Esophagus muscularis mucosa (tissue), 4 donors: ENCODE results near the gene HABP4.

ENCODE experiments used
- CTCF ChIP-seq, 3 experiments: fragments of 200-600 bp in 2 of 3; fragments of 450-650 bp in 1 of 3; sonication (generic) in 2 of 3; IDR thresholded peaks; one replicate each; pipeline ENCODE4 v1.5.1; 2017 to 2019; ENCODE audit warnings: antibody characterized with exemption in 3 of 3, mild to moderate bottlenecking in 2 of 3, moderate library complexity in 1 of 3
- EP300 ChIP-seq: sonication (generic); formaldehyde crosslinking; IDR thresholded peaks from one replicate; pipeline ENCODE4 v1.6.1; 2017; ENCODE audit warnings: antibody characterized with exemption
- POLR2A ChIP-seq: fragments of 450-650 bp; IDR thresholded peaks from one replicate; pipeline ENCODE4 v1.6.1; 2017; ENCODE audit warnings: antibody characterized with exemption, moderate library complexity, mild to moderate bottlenecking, low read depth
- POLR2AphosphoS5 ChIP-seq, 2 donors: sonication (generic); formaldehyde crosslinking; IDR thresholded peaks; one replicate each; pipeline ENCODE4 v1.6.1; 2017; ENCODE audit warnings: antibody characterized with exemption in 2 of 2

DNA sequence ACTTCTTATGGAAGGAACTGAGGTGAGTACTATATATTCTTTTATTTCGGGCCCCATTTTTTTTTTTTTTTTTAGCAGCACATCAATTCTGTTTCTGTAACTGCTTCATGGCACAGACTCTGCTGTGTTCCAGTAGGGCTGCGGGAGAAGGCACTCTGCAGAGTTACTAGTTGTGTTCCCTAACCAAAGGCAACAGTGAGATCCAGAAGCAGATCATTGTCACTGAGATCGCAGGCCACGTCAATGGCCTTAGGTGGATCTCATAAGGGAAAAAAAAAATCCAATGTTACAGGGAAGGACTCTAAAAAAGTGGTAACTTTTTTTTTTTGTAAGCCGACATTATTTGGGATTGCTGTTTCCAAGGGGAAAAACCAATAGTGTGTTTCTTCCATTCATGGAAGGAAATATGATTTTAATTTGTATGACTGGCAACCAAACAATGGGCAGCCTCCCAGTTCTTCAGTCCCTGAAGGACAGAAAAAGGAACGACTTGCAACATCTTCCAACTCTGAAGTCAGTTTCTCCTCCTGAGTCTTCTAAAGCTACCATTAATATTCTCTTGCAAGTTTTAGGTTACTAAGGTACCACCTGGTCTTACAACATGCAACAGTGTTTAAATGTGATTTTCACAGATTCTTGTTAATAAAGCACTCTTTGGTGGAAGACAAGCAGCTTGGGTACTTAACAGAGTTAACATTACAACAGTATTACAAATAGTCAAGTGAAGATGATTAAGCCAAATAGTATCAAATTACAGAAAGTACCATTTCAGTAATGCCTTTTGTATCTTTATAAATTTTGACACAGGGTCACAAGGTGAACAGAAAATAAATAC lies 52.8 kb downstream of the HABP4 start:
- TF ChIP-seq CTCF (IDR thresholded peaks at IDR 0.05) (no peak), POLR2AphosphoS5 (IDR thresholded peaks at IDR 0.05) (no peak), POLR2A (no peak), EP300 (no peak)
